Thyroid gland (tissue), 4 donors: ENCODE results near the gene BCL2L1. TPM values are rescaled to one million over a fixed set of nuclear protein-coding genes. Genes with fewer than 3 reads are reported as not detected.
A peak's percentile ranks its signal among the peaks of the same experiment; 100 is the strongest.

Experiments
- DNase-seq, 2 donors: peaks; one replicate each; pipeline ENCODE4 v3.0.0-alpha.2; 2019
- H3K27ac ChIP-seq, 3 donors: fragments of 200-600 bp; sonication (generic); 1 replicate in 2 of 3; 2 replicates in 1 of 3; pipeline ENCODE4 v1.5.1; 2016 to 2019; ENCODE audit warnings: mild to moderate bottlenecking in 1 of 3, moderate library complexity in 1 of 3
- H3K27me3 ChIP-seq: fragments of 200-600 bp; sonication (generic); one replicate; pipeline ENCODE4 v1.5.1; 2019
- H3K36me3 ChIP-seq, 2 donors: fragments of 200-600 bp; sonication (generic); one replicate each; pipeline ENCODE4 v1.5.1; 2016 to 2019
- H3K4me1 ChIP-seq, 2 donors: fragments of 200-600 bp; sonication (generic); one replicate each; pipeline ENCODE4 v1.5.1; 2017 to 2019
- H3K4me3 ChIP-seq, 3 donors: fragments of 200-600 bp; sonication (generic); replicated peaks in 1 of 3; 1 replicate in 2 of 3; 2 replicates in 1 of 3; pipeline ENCODE4 v1.5.1; 2016; ENCODE audit warnings: mild to moderate bottlenecking in 1 of 3
- H3K9me3 ChIP-seq: fragments of 200-600 bp; sonication (generic); one replicate; pipeline ENCODE4 v1.5.1; 2017
- CTCF ChIP-seq, 6 experiments: fragments of 200-600 bp in 3 of 6; fragments of 450-650 bp in 3 of 6; sonication (generic) in 3 of 6; IDR thresholded peaks; one replicate each; pipeline ENCODE4 v1.5.1; 2016 to 2019; ENCODE audit warnings: antibody characterized with exemption in 6 of 6, mild to moderate bottlenecking in 2 of 6, inconsistent platforms in 1 of 6, moderate library complexity in 1 of 6
- POLR2A ChIP-seq, 2 donors: fragments of 450-650 bp; IDR thresholded peaks; one replicate each; pipeline ENCODE4 v1.6.1; 2017; ENCODE audit warnings: antibody characterized with exemption in 2 of 2, mild to moderate bottlenecking in 2 of 2, moderate library complexity in 1 of 2
- WGBS, 2 donors: methylation state at CpG; one replicate each; pipeline ENCODE4 v1.1.5; 2017; 5-methylcytosine and 5-hydroxymethylcytosine counted together
- intact Hi-C: fragments of 100-400 bp; cut with DNase I; formaldehyde crosslinking; loops from one replicate; pipeline ENCODE4 v1.15.1; 2023
- total RNA-seq, 4 donors: library from RNA; depleted of rRNA; stranded (reverse); fragments of >200 nt; gene quantifications; one replicate each; pipeline ENCODE4 v1.2.3, GENCODE V29; 2016

Gene BCL2L1
- total RNA-seq, 4 donors from 2014 or later = 110 to 154 (median 125) TPM

- intact Hi-C loops = no loop called here
- H3K27me3 ChIP-seq = no peaks in the 10 kb centered on the region
- 80 to 86% methylated on average over 5 of the region's 5 CpGs for WGBS, 2 donors
- no peak for DNase-seq
- peaks cover 9 to 12% of the 10 kb centered on the region in 2 donors for H3K36me3 ChIP-seq
- H3K9me3 ChIP-seq = no peaks in the 10 kb centered on the region
- peaks cover 83 to 90% of the 10 kb centered on the region in 2 donors for H3K4me1 ChIP-seq
- H3K4me3 ChIP-seq = no peak overlapping the region
- H3K27ac ChIP-seq = peak overlapping the region; percentile 98 to 100 (median 99)
- TF ChIP-seq POLR2A (IDR thresholded peaks at IDR 0.05) (no peak), CTCF (IDR thresholded peaks at IDR 0.05) (no peak)
Measured at GRCh38 chr20:31709939-31710338, 12.7 kb downstream of the BCL2L1 start.

GRCh38 chr20:31708736-31709534 is 13.7 kb downstream of the BCL2L1 start:
- H3K27me3 ChIP-seq = no peaks in the 10 kb centered on the region
- peaks cover 9 to 12% of the 10 kb centered on the region in 2 donors for H3K36me3 ChIP-seq
- H3K9me3 ChIP-seq = no peaks in the 10 kb centered on the region
- H3K27ac ChIP-seq = peak overlapping the region; percentile 56 to 99 (median 98)
- peaks cover 85 to 90% of the 10 kb centered on the region in 2 donors for H3K4me1 ChIP-seq
- H3K4me3 ChIP-seq = no peak overlapping the region
- WGBS, 2 donors = 92 to 97% methylated on average over 11 of the region's 11 CpGs
- intact Hi-C loops = no loop called here
- TF ChIP-seq POLR2A (IDR thresholded peaks at IDR 0.05) (no peak), CTCF (IDR thresholded peaks at IDR 0.05) (no peak)
- no peak for DNase-seq

GRCh38 chr20:31707994-31708735 is 14.5 kb downstream of the BCL2L1 start:
- intact Hi-C loops = no loop called here
- Histone ChIP-seq H3K4me3 (no peak overlapping the region), H3K9me3 (no peaks in the 10 kb centered on the region), H3K27me3 (no peaks in the 10 kb centered on the region), H3K27ac (peak overlapping the region; percentile 56 to 99 (median 98)), H3K36me3 (peaks cover 9 to 12% of the 10 kb centered on the region in 2 donors), H3K4me1 (peaks cover 81 to 90% of the 10 kb centered on the region in 2 donors)
- 50% methylated on average over 2 of the region's 2 CpGs; no CpG with 5 or more reads in 1 of the 2 donors for WGBS, 2 donors
- TF ChIP-seq POLR2A (IDR thresholded peaks at IDR 0.05) = peak in 1 of 2 donors; percentile 18
- peak in 1 of 6 experiments; percentile 21 for TF ChIP-seq CTCF (IDR thresholded peaks at IDR 0.05)
- DNase-seq = peak; percentile 66 to 70

- DNase-seq = no peak
- Histone ChIP-seq H3K27ac (peak overlapping the region; percentile 81 to 99 (median 98)), H3K36me3 (peaks cover 9 to 12% of the 10 kb centered on the region in 2 donors), H3K27me3 (no peaks in the 10 kb centered on the region), H3K4me1 (peaks cover 76 to 91% of the 10 kb centered on the region in 2 donors), H3K9me3 (no peaks in the 10 kb centered on the region), H3K4me3 (no peak overlapping the region)
- intact Hi-C loops = no loop called here
- 89 to 97% methylated on average over 5 of the region's 5 CpGs for WGBS, 2 donors
- TF ChIP-seq CTCF (IDR thresholded peaks at IDR 0.05) (no peak), POLR2A (IDR thresholded peaks at IDR 0.05) (no peak)
Measured at GRCh38 chr20:31707258-31707615, 15.4 kb downstream of the BCL2L1 start.
